BE2C (cell line): ENCODE measurements around the gene MSL3B.

Source experiments
- DNase-seq: peaks from one replicate; pipeline ENCODE4 v3.0.0-alpha.2; 2020
- H3K27me3 ChIP-seq: fragments of 250-450 bp; sonication (Bioruptor Pico); 2 replicates; pipeline ENCODE4 v1.5.1; 2020; ENCODE audit warnings: mild to moderate bottlenecking
- H3K36me3 ChIP-seq: fragments of 250-450 bp; sonication (Bioruptor Pico); 2 replicates; pipeline ENCODE4 v1.5.1; 2020; ENCODE audit warnings: mild to moderate bottlenecking
- H3K4me1 ChIP-seq: fragments of 250-450 bp; sonication (Bioruptor Pico); 2 replicates; pipeline ENCODE4 v1.5.1; 2020
- H3K4me3 ChIP-seq: 2 replicates; pipeline ENCODE4 v1.5.1; 2011; ENCODE audit warnings: low read depth, low read length
- H3K9me3 ChIP-seq: fragments of 250-450 bp; sonication (Bioruptor Pico); 2 replicates; pipeline ENCODE4 v1.5.1; 2020
- CTCF ChIP-seq: IDR thresholded peaks from 2 replicates; pipeline ENCODE4 v1.5.1; 2012; ENCODE audit warnings: mild to moderate bottlenecking, low read depth, low read length

MSL3B gene

GRCh38 chr2:233845301-233846060 lies 22.7 kb downstream of the MSL3B start:
- TF ChIP-seq CTCF = no peak
- H3K36me3 ChIP-seq = peaks cover 100% of the 10 kb centered on the region
- peaks cover 10% of the 10 kb centered on the region; the same call in 1 of the 2 replicates for H3K4me1 ChIP-seq
- no peak overlapping the region for H3K4me3 ChIP-seq
- H3K9me3 ChIP-seq = no peaks in the 10 kb centered on the region
- DNase-seq = no peak
- no peaks in the 10 kb centered on the region for H3K27me3 ChIP-seq

GRCh38 chr2:233844836-233845235 lies 23.4 kb downstream of the MSL3B start:
- H3K4me3 ChIP-seq = no peak overlapping the region
- no peaks in the 10 kb centered on the region for H3K27me3 ChIP-seq
- peaks cover 100% of the 10 kb centered on the region for H3K36me3 ChIP-seq
- TF ChIP-seq CTCF = no peak
- no peak for DNase-seq
- peaks cover 10% of the 10 kb centered on the region; the same call in 1 of the 2 replicates for H3K4me1 ChIP-seq
- no peaks in the 10 kb centered on the region for H3K9me3 ChIP-seq

GRCh38 chr2:233844064-233844807 lies 23.9 kb downstream of the MSL3B start:
- no peaks in the 10 kb centered on the region for H3K9me3 ChIP-seq
- H3K36me3 ChIP-seq = peaks cover 100% of the 10 kb centered on the region
- peaks cover 10% of the 10 kb centered on the region; the same call in 1 of the 2 replicates for H3K4me1 ChIP-seq
- no peaks in the 10 kb centered on the region for H3K27me3 ChIP-seq
- no peak for DNase-seq
- no peak for TF ChIP-seq CTCF
- no peak overlapping the region for H3K4me3 ChIP-seq

GRCh38 chr2:233841183-233841582 lies 27.0 kb downstream of the MSL3B start:
- Histone ChIP-seq H3K36me3 (peaks cover 98% of the 10 kb centered on the region), H3K27me3 (no peaks in the 10 kb centered on the region), H3K4me3 (no peak overlapping the region), H3K4me1 (peaks cover 10% of the 10 kb centered on the region; the same call in 1 of the 2 replicates), H3K9me3 (no peaks in the 10 kb centered on the region)
- no peak for DNase-seq
- TF ChIP-seq CTCF = no peak

GRCh38 chr2:233840520-233840919 lies 27.7 kb downstream of the MSL3B start:
- TF ChIP-seq CTCF = no peak
- Histone ChIP-seq H3K36me3 (peaks cover 98% of the 10 kb centered on the region), H3K9me3 (no peaks in the 10 kb centered on the region), H3K4me3 (no peak overlapping the region), H3K4me1 (peaks cover 10% of the 10 kb centered on the region; the same call in 1 of the 2 replicates), H3K27me3 (no peaks in the 10 kb centered on the region)
- no peak for DNase-seq

GRCh38 chr2:233839447-233839820 lies 28.8 kb downstream of the MSL3B start:
- H3K9me3 ChIP-seq = no peaks in the 10 kb centered on the region
- peaks cover 95% of the 10 kb centered on the region for H3K36me3 ChIP-seq
- H3K4me1 ChIP-seq = peaks cover 10% of the 10 kb centered on the region; the same call in 1 of the 2 replicates
- TF ChIP-seq CTCF = no peak
- no peak for DNase-seq
- no peaks in the 10 kb centered on the region for H3K27me3 ChIP-seq
- no peak overlapping the region for H3K4me3 ChIP-seq
